T-helper 9 cell (primary cell): Measurements from ENCODE around the gene C19orf44.
A peak's percentile ranks its signal among the peaks of the same experiment; 100 is the strongest.

Source experiments
- DNase-seq: peaks from one replicate; pipeline ENCODE4 v3.0.0-alpha.2; 2020

Gene C19orf44

GRCh38 chr19:16518483-16519229, 22.5 kb downstream of the C19orf44 start:
- no peak for DNase-seq

- no peak for DNase-seq
Observed at GRCh38 chr19:16519230-16519687, 23.1 kb downstream of the C19orf44 start.

GRCh38 chr19:16520074-16520973, 24.1 kb downstream of the C19orf44 start:
- no peak for DNase-seq

- DNase-seq: no peak
Observed at GRCh38 chr19:16520986-16521624, 24.9 kb downstream of the C19orf44 start.

GRCh38 chr19:16521715-16522289, 25.6 kb downstream of the C19orf44 start:
- no peak for DNase-seq

- no peak for DNase-seq
Observed at GRCh38 chr19:16522559-16523377, 26.6 kb downstream of the C19orf44 start.

- DNase-seq: no peak
Observed at GRCh38 chr19:16524991-16525734, 29.0 kb downstream of the C19orf44 start.

- no peak for DNase-seq
Observed at GRCh38 chr19:16525751-16526481, 29.7 kb downstream of the C19orf44 start.

GRCh38 chr19:16527334-16527935, 31.2 kb downstream of the C19orf44 start:
- DNase-seq: no peak

GRCh38 chr19:16527971-16528521, 31.9 kb downstream of the C19orf44 start:
- peak; percentile 30 for DNase-seq

- no peak for DNase-seq
Observed at GRCh38 chr19:16529466-16530144, 33.4 kb downstream of the C19orf44 start.

- no peak for DNase-seq
Observed at GRCh38 chr19:16530540-16531379, 34.6 kb downstream of the C19orf44 start.

- no peak for DNase-seq
Observed at GRCh38 chr19:16531380-16531669, 35.1 kb downstream of the C19orf44 start.

- no peak for DNase-seq
Observed at GRCh38 chr19:16532440-16533234, 36.4 kb downstream of the C19orf44 start.

GRCh38 chr19:16535381-16535780, 39.2 kb downstream of the C19orf44 start:
- DNase-seq: no peak

GRCh38 chr19:16536130-16536529, 39.9 kb downstream of the C19orf44 start:
- DNase-seq: no peak

- DNase-seq: no peak
Observed at GRCh38 chr19:16537111-16537510, 40.9 kb downstream of the C19orf44 start.

- no peak for DNase-seq
Observed at GRCh38 chr19:16540948-16541347, 44.8 kb downstream of the C19orf44 start.
